Medulla oblongata (tissue), 1 donor: Measurements from ENCODE around the gene SNAPC2.
"Not testable (repeated sequence)": the region's sequence is repeated elsewhere in the genome, so short reads cannot be mapped to it uniquely, and the experiment has no call there.

Experiments
- DNase-seq: peaks from one replicate; pipeline ENCODE4 v3.0.0-alpha.2; 2015; ENCODE audit errors: extremely low spot score

SNAPC2 gene

DNA sequence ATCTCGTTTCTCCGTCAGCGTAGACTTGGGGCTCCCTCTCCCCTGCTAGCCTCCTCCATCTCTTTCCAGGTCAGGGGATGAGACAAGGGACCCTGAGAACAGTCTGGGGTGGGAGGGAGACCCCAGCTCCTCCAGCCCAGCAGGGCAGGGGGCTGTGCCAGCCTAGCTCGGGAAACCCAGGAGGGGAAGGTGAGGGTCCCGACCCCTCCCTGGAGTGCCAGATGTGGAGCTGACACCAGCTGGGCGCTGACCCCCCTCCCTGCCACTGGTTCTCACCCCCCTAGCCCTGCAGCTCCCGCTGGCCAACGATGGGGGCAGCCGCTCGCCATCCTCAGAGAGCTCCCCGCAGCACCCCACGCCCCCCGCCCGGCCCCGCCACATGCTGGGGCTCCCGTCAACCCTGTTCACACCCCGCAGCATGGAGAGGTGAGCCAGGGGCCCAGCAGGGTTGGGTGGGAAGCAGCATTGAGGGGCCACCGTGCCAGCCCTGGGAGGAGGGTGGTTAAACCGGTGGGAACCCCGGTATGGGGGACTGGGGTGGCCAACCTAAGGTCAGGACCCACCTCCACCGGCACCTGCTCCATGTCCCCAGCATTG lies 10.6 kb upstream of the SNAPC2 start:
- DNase-seq, result no peak

GRCh38 chr19:7910321-7911161 lies 9.6 kb upstream of the SNAPC2 start:
- DNase-seq, result no peak

GRCh38 chr19:7911508-7912143 lies 8.5 kb upstream of the SNAPC2 start:
- DNase-seq, result no peak

DNA sequence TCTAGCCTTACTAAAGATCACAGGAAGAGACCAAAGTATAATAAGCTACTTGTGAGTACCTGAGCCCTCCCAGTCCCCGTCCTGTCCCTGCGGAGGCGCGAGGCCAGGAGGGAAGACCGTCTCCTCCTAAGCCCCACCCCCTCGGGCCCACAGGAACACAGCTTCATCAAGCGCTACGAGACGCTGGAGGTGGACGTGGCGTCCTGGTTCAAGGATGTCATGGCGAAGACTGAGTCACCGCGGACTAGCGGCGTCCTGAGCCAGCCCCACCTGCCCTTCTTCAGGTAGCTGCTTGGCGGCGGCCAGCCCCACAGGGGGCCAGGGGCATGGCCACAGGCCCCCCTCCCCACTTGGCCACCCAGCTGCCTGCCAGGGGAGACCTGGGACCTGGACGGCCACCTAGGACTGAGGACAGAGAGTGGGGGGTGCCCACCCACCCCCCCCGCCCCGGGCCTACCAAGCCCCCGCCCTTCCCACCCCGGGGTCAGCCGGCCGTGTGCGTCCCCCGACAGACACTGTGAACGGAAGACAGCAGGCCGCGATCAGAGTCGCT lies 7.9 kb upstream of the SNAPC2 start:
- no peak for DNase-seq

GRCh38 chr19:7912697-7913564 lies 7.2 kb upstream of the SNAPC2 start:
- no peak for DNase-seq

- DNase-seq, result no peak
Observed at GRCh38 chr19:7913652-7914051, 6.5 kb upstream of the SNAPC2 start.

- DNase-seq, result no peak
Observed at GRCh38 chr19:7914099-7914498, 6.0 kb upstream of the SNAPC2 start.

- DNase-seq, result no peak
Observed at GRCh38 chr19:7914598-7915045, 5.5 kb upstream of the SNAPC2 start, which contains the start of gene TGFBR3L. Gene TGFBR3L, plus strand, starts transcription at chr19:7914830.

DNA sequence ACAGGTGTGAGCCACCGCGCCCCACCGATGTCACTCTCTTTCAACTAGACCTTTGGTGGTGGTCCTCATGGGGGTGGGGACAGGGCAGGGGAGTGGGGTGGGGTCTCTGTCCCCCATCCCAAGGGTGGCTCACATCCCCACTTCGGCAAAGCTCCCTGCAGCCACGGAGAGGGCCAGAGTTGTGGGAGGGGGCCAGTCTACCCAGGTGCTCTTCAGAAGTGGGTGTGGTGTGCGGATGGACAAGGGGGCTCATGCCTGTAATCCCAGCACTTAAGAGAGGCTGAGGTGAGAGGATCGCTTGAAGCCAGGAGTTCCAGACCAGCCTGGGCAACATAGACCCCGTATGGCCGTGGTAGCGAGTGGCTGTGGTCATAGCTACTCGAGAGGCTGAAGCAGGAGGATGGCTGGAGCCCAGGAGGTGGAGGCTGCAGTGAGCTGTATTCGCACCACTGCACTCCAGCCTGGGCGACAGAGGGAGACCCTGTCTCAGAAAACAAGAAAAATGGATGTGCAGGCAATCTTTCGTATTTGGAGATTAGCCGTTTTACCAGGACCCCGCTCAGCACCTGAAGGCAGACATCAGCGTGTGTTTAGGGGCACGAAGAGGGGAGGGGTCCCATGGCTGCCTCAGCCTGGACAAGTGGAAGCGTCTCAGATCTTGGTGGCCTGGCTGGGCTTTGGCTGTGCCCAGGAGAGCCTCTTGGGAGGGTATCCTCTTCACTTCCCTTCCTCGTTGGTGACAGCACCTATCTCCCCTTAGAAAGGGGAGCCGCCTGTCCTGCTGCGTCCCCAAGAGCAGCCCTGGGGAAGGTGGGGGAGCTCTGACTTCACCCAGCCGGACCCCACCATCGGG lies 4.7 kb upstream of the SNAPC2 start:
- DNase-seq, result no peak

- no peak for DNase-seq
Observed at GRCh38 chr19:7916103-7916954, 3.8 kb upstream of the SNAPC2 start.

GRCh38 chr19:7916955-7917266 lies 3.2 kb upstream of the SNAPC2 start:
- no peak for DNase-seq

DNA sequence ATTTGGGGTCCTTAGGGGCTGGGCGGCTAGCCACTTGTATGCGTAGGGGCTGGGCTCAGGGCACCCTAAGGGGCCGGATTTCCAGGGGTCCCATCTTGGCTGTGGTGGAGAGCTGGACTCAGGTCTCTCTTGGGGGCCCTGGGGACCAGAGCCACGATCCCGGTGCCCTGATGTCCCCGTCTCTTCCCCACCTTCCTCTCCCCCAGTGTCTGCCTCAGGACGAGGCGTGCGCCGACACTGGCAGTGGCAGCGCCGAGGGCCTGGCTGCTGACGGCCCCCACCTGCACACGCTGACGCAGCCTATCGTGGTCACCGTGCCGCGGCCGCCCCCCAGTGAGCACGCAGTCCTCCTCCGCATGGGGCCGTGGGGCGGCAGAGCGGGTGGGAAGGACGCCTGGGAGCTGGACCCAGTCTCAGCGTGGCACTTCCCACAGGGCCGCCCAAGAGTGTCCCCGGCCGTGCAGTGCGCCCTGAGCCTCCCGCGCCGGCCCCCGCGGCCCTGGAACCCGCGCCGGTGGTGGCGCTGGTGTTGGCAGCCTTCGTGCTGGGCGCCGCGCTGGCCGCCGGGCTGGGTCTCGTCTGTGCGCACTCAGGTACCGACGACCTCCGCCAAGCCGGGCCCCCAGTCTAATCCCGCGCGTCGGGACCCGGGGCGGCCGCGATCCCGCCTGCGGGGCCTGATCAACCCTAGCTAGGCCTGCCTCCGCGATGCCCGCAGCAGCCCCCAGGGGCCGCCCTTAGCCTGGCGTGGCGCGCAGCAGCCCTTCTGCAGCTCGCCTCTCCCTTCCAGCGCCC lies 2.7 kb upstream of the SNAPC2 start:
- no peak for DNase-seq

DNA sequence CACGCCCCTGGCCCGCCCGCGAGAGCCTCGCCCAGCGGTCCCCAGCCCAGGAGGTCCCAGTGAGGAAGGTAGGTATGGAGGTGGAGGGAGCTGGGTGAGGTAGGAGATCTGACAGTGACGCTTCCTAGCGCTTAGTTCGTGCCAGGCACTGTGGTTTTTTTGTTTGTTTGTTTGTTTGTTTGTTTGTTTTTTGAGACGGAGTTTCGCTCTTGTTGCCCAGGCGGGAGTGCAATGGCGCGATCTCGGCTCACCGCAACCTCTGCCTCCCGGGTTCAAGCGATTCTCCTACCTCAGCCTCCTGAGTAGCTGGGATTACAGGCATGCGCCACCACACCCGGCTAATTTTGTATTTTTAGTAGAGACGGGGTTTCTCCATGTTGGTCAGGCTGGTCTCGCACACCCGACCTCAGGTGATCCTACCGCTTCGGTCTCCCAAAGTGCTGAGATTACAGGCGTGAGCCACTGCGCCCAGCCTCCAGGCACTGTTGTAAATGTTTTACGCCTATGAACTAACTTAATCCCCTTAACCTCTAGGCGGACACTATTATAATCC lies 2.0 kb upstream of the SNAPC2 start:
- DNase-seq, result not testable (repeated sequence)

DNA sequence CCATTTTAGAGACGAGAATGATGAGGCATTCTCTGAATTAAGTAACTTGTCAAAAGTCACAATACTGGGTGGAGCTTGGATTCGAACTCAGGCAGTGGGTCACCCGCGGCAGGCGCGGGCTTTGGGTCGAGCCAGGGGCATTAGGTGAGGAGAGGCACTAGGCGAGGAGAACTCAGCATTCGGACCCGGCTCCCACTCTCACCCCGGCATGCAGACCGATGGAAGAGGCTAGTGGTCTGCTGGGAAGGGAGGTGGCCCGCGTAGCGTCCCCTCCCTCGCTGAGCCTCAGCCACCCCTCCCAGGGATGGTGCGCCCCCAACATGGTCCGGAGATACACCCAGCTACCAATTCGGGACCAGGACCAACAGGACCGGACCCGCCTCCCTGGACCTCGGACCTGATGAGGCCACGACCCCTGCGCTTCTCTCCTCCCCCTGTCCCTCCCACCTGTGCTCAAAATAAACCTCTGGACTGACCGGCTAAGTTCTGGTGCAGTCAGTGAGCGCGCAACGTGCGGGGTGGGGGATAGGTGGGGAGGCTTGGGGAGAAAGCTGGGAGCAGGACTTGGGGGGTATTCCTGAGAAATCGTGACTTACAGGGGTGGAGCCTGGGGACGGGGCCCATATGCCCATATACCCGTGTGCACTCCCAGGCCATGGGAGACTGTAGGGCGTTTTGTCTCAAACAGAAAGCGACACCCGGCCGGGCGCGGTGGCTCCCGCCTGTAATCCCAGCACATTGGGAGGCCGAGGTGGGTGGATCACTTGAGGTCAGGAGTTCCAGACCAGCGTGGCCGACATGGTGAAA lies 1.3 kb upstream of the SNAPC2 start:
- no peak for DNase-seq

GRCh38 chr19:7920519-7921301 lies 572 bp downstream of the SNAPC2 start:
- DNase-seq, result peak; percentile 98

- no peak for DNase-seq
Observed at GRCh38 chr19:7921302-7921966, 1.3 kb downstream of the SNAPC2 start.
